HEK293 (cell line): ENCODE measurements around the gene ACOT7.

ENCODE experiments used
- GLIS2 ChIP-seq: fragments of 450-650 bp; formaldehyde crosslinking; IDR thresholded peaks from 2 replicates; pipeline ENCODE4 v1.5.1; 2016; ENCODE audit warnings: missing biosample characterization, missing genetic modification characterization
- IKZF3 ChIP-seq: fragments of 450-650 bp; IDR thresholded peaks from 2 replicates; pipeline ENCODE4 v1.5.0; 2018; ENCODE audit warnings: missing biosample characterization, mild to moderate bottlenecking, missing genetic modification characterization, moderate library complexity
- INSM2 ChIP-seq: fragments of 450-650 bp; formaldehyde crosslinking; IDR thresholded peaks from 2 replicates; pipeline ENCODE4 v1.5.1; 2016; ENCODE audit warnings: missing biosample characterization, missing genetic modification characterization
- KLF16 ChIP-seq: fragments of 450-650 bp; formaldehyde crosslinking; IDR thresholded peaks from 2 replicates; pipeline ENCODE4 v1.5.1; 2017; ENCODE audit warnings: missing biosample characterization, missing genetic modification characterization
- TRIM28 ChIP-seq: IDR thresholded peaks from 2 replicates; pipeline ENCODE4 v1.6.1; 2011; ENCODE audit warnings: low read length, control low read depth, borderline replicate concordance
- ZBTB48 ChIP-seq: fragments of 450-650 bp; formaldehyde crosslinking; IDR thresholded peaks from 2 replicates; pipeline ENCODE4 v1.5.1; 2016; ENCODE audit warnings: missing biosample characterization, missing genetic modification characterization
- ZNF146 ChIP-seq: fragments of 450-650 bp; formaldehyde crosslinking; IDR thresholded peaks from 2 replicates; pipeline ENCODE4 v1.5.1; 2016; ENCODE audit warnings: missing biosample characterization, missing genetic modification characterization
- ZNF157 ChIP-seq: fragments of 450-650 bp; formaldehyde crosslinking; IDR thresholded peaks from 2 replicates; pipeline ENCODE4 v1.5.1; 2016; ENCODE audit warnings: missing biosample characterization, missing genetic modification characterization
- ZNF335 ChIP-seq: fragments of 450-650 bp; formaldehyde crosslinking; conservative IDR thresholded peaks from 2 replicates; pipeline ENCODE4 v1.5.1; 2016; ENCODE audit warnings: missing biosample characterization, missing genetic modification characterization
- ZNF366 ChIP-seq: fragments of 450-650 bp; formaldehyde crosslinking; conservative IDR thresholded peaks from 2 replicates; pipeline ENCODE4 v1.5.1; 2016; ENCODE audit warnings: missing biosample characterization, missing genetic modification characterization
- ZNF426 ChIP-seq: fragments of 450-650 bp; formaldehyde crosslinking; IDR thresholded peaks from 2 replicates; pipeline ENCODE4 v1.5.1; 2017; ENCODE audit warnings: missing biosample characterization, missing genetic modification characterization, mild to moderate bottlenecking, inconsistent platforms, moderate library complexity
- ZNF449 ChIP-seq: fragments of 450-650 bp; formaldehyde crosslinking; IDR thresholded peaks from 2 replicates; pipeline ENCODE4 v1.5.1; 2017; ENCODE audit warnings: missing biosample characterization, mild to moderate bottlenecking, missing genetic modification characterization, moderate library complexity
- ZNF513 ChIP-seq: fragments of 450-650 bp; IDR thresholded peaks from 2 replicates; pipeline ENCODE4 v1.5.1; 2018; ENCODE audit warnings: missing biosample characterization, missing genetic modification characterization
- ZNF530 ChIP-seq: fragments of 450-650 bp; formaldehyde crosslinking; IDR thresholded peaks from 2 replicates; pipeline ENCODE4 v1.5.1; 2016; ENCODE audit warnings: low read depth, missing biosample characterization, missing genetic modification characterization
- ZNF558 ChIP-seq: fragments of 450-650 bp; formaldehyde crosslinking; IDR thresholded peaks from 2 replicates; pipeline ENCODE4 v1.5.1; 2016; ENCODE audit warnings: missing biosample characterization, missing genetic modification characterization
- ZNF600 ChIP-seq: fragments of 450-650 bp; formaldehyde crosslinking; IDR thresholded peaks from 2 replicates; pipeline ENCODE4 v1.5.1; 2016; ENCODE audit warnings: missing biosample characterization, missing genetic modification characterization
- ZNF768 ChIP-seq: fragments of 450-650 bp; formaldehyde crosslinking; IDR thresholded peaks from 2 replicates; pipeline ENCODE4 v1.5.1; 2018; ENCODE audit warnings: missing biosample characterization, mild to moderate bottlenecking, missing genetic modification characterization
- ZSCAN16 ChIP-seq: fragments of 450-650 bp; formaldehyde crosslinking; IDR thresholded peaks from 2 replicates; pipeline ENCODE4 v1.5.1; 2016; ENCODE audit warnings: missing biosample characterization, missing genetic modification characterization
- ZSCAN30 ChIP-seq: fragments of 450-650 bp; IDR thresholded peaks from 2 replicates; pipeline ENCODE4 v1.5.1; 2018; ENCODE audit warnings: missing biosample characterization, mild to moderate bottlenecking, missing genetic modification characterization, moderate library complexity
- TF ChIP-seq, protein P1 (sequence below): fragments of 450-650 bp; formaldehyde crosslinking; IDR thresholded peaks from 2 replicates; pipeline ENCODE4 v1.5.1; 2016; ENCODE audit warnings: missing biosample characterization, missing genetic modification characterization
- TF ChIP-seq, protein P2 (sequence below): IDR thresholded peaks from 2 replicates; pipeline ENCODE4 v1.6.1; 2011; ENCODE audit warnings: mild to moderate bottlenecking, low read depth, low read length, borderline replicate concordance
- TF ChIP-seq, protein P3 (sequence below): fragments of 450-650 bp; formaldehyde crosslinking; IDR thresholded peaks from 2 replicates; pipeline ENCODE4 v1.5.1; 2016; ENCODE audit warnings: missing biosample characterization, missing genetic modification characterization
- TF ChIP-seq, protein P4 (sequence below): fragments of 450-650 bp; formaldehyde crosslinking; IDR thresholded peaks from 2 replicates; pipeline ENCODE4 v1.5.1; 2016; ENCODE audit warnings: missing biosample characterization, missing genetic modification characterization
- TF ChIP-seq, protein P5 (sequence below): fragments of 450-650 bp; formaldehyde crosslinking; IDR thresholded peaks from 2 replicates; pipeline ENCODE4 v1.5.1; 2016; ENCODE audit warnings: missing biosample characterization, missing genetic modification characterization

ACOT7 gene

DNA sequence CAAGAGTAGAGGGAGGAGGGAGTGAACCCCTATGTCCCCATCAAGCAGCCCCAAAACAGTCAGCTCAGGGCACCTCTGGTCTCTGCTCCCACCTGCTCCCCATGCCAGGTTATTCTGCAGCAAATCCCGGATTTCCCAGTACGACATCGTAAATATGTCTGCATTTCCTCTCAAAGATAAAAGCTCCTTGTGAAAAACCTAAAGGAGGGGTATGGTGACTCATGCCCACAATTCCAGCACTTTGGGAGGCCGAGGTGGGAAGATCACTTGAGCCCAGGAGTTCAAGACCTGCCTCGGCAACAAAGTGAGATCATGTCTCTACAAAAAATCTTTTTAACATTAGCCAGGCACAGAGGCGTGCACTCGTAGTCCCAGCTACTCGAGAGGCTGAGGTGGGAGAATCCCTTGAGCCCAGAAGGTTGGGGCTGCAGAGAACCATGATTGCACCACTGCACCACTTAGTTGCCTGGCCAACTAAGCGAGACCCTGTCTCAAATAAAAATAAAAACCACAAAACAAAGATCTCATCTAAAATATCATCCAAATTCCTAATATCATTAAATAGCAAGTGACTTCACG lies 7.1 kb downstream of the ACOT7 start (continued):
- TF ChIP-seq, protein P1, sequence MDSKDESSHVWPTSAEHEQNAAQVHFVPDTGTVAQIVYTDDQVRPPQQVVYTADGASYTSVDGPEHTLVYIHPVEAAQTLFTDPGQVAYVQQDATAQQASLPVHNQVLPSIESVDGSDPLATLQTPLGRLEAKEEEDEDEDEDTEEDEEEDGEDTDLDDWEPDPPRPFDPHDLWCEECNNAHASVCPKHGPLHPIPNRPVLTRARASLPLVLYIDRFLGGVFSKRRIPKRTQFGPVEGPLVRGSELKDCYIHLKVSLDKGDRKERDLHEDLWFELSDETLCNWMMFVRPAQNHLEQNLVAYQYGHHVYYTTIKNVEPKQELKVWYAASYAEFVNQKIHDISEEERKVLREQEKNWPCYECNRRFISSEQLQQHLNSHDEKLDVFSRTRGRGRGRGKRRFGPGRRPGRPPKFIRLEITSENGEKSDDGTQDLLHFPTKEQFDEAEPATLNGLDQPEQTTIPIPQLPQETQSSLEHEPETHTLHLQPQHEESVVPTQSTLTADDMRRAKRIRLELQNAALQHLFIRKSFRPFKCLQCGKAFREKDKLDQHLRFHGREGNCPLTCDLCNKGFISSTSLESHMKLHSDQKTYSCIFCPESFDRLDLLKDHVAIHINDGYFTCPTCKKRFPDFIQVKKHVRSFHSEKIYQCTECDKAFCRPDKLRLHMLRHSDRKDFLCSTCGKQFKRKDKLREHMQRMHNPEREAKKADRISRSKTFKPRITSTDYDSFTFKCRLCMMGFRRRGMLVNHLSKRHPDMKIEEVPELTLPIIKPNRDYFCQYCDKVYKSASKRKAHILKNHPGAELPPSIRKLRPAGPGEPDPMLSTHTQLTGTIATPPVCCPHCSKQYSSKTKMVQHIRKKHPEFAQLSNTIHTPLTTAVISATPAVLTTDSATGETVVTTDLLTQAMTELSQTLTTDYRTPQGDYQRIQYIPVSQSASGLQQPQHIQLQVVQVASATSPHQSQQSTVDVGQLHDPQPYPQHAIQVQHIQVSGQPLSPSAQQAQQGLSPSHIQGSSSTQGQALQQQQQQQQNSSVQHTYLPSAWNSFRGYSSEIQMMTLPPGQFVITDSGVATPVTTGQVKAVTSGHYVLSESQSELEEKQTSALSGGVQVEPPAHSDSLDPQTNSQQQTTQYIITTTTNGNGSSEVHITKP (tag by site-specific recombination) = peak; percentile 25; the same call in 1 of the 2 replicates
- no peak for TF ChIP-seq ZBTB48 (tag by site-specific recombination)
- TF ChIP-seq, protein P2, sequence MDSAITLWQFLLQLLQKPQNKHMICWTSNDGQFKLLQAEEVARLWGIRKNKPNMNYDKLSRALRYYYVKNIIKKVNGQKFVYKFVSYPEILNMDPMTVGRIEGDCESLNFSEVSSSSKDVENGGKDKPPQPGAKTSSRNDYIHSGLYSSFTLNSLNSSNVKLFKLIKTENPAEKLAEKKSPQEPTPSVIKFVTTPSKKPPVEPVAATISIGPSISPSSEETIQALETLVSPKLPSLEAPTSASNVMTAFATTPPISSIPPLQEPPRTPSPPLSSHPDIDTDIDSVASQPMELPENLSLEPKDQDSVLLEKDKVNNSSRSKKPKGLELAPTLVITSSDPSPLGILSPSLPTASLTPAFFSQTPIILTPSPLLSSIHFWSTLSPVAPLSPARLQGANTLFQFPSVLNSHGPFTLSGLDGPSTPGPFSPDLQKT = no peak
- no peak for TF ChIP-seq ZNF513 (tag by site-specific recombination)
- TF ChIP-seq INSM2 (tag by site-specific recombination) = peak; percentile 79
- peak; percentile 73 for TF ChIP-seq ZNF366
- TF ChIP-seq IKZF3 (tag by site-specific recombination) = peak; percentile 83
- no peak for TF ChIP-seq ZSCAN30 (tag by site-specific recombination)
- TF ChIP-seq ZNF558 = no peak
- no peak for TF ChIP-seq ZNF335 (tag by site-specific recombination)
- TF ChIP-seq ZNF768 = no peak
- no peak for TF ChIP-seq ZNF146 (tag by site-specific recombination)
- no peak for TF ChIP-seq TRIM28
- TF ChIP-seq ZNF449 = no peak
- no peak for TF ChIP-seq KLF16 (tag by site-specific recombination)
- TF ChIP-seq ZNF157 = no peak
- TF ChIP-seq ZNF600 (tag by site-specific recombination) = peak; percentile 99
- TF ChIP-seq, protein P3, sequence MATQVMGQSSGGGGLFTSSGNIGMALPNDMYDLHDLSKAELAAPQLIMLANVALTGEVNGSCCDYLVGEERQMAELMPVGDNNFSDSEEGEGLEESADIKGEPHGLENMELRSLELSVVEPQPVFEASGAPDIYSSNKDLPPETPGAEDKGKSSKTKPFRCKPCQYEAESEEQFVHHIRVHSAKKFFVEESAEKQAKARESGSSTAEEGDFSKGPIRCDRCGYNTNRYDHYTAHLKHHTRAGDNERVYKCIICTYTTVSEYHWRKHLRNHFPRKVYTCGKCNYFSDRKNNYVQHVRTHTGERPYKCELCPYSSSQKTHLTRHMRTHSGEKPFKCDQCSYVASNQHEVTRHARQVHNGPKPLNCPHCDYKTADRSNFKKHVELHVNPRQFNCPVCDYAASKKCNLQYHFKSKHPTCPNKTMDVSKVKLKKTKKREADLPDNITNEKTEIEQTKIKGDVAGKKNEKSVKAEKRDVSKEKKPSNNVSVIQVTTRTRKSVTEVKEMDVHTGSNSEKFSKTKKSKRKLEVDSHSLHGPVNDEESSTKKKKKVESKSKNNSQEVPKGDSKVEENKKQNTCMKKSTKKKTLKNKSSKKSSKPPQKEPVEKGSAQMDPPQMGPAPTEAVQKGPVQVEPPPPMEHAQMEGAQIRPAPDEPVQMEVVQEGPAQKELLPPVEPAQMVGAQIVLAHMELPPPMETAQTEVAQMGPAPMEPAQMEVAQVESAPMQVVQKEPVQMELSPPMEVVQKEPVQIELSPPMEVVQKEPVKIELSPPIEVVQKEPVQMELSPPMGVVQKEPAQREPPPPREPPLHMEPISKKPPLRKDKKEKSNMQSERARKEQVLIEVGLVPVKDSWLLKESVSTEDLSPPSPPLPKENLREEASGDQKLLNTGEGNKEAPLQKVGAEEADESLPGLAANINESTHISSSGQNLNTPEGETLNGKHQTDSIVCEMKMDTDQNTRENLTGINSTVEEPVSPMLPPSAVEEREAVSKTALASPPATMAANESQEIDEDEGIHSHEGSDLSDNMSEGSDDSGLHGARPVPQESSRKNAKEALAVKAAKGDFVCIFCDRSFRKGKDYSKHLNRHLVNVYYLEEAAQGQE = no peak
- TF ChIP-seq ZNF426 (tag by site-specific recombination) = no peak
- TF ChIP-seq, protein P4, sequence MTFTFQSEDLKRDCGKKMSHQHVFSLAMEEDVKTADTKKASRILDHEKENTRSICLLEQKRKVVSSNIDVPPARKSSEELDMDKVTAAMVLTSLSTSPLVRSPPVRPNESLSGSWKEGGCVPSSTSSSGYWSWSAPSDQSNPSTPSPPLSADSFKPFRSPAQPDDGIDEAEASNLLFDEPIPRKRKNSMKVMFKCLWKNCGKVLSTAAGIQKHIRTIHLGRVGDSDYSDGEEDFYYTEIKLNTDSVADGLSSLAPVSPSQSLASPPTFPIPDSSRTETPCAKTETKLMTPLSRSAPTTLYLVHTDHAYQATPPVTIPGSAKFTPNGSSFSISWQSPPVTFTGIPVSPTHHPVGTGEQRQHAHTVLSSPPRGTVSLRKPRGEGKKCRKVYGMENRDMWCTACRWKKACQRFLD (tag by site-specific recombination) = no peak
- TF ChIP-seq, protein P5, sequence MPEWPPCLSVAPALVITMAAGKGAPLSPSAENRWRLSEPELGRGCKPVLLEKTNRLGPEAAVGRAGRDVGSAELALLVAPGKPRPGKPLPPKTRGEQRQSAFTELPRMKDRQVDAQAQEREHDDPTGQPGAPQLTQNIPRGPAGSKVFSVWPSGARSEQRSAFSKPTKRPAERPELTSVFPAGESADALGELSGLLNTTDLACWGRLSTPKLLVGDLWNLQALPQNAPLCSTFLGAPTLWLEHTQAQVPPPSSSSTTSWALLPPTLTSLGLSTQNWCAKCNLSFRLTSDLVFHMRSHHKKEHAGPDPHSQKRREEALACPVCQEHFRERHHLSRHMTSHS (tag by site-specific recombination) = no peak
- no peak for TF ChIP-seq ZNF530
- no peak for TF ChIP-seq ZSCAN16 (tag by site-specific recombination)
- TF ChIP-seq GLIS2 (tag by site-specific recombination) = no peak; the same call in 1 of the 2 replicates
